Measurements from ENCODE around the gene KAZN. TPM values are rescaled to one million over a fixed set of nuclear protein-coding genes. Genes with fewer than 3 reads are reported as not detected.
A peak's percentile ranks its signal among the peaks of the same experiment; 100 is the strongest.

KAZN gene
- total and polyA plus RNA-seq, 4 donors, result 7.6 to 18.8 (median 11.2) TPM

GRCh38 chr1:15139654-15140350 is 541.3 kb downstream of the KAZN start:
- ATAC-seq (ENCODE audit: insufficient read depth, low FRiP score), result no peak
- WGBS, 2 donors, result 78 to 79% methylated on average over 15 of the region's 15 CpGs
- H3K9me3 ChIP-seq (ENCODE audit: control insufficient read depth in 4 of 4, insufficient read depth in 3 of 4, low read length in 3 of 4), result no peaks in the 10 kb centered on the region
- no peaks in the 10 kb centered on the region for H3K27me3 ChIP-seq (ENCODE audit: control insufficient read depth in 3 of 3, insufficient read depth in 3 of 3, low read length in 2 of 3)
- no peak for TF ChIP-seq CTCF (IDR thresholded peaks at IDR 0.05; ENCODE audit: control extremely low read depth, extremely low read depth)
- no peaks in the 10 kb centered on the region for H3K4me1 ChIP-seq (ENCODE audit: control insufficient read depth in 5 of 5, insufficient read depth in 5 of 5, low read length in 5 of 5)
- no peaks in the 10 kb centered on the region for H3K36me3 ChIP-seq (ENCODE audit: control insufficient read depth in 4 of 4, insufficient read depth in 4 of 4, low read length in 4 of 4)
- H3K9ac ChIP-seq (ENCODE audit: insufficient read depth in 1 of 2, low read length in 2 of 2), result no peak overlapping the region
- peak in 2 of 3 donors; percentile 19 to 27 for DNase-seq
- H3K4me3 ChIP-seq, result no peak overlapping the region
- no peak overlapping the region for H3K27ac ChIP-seq (ENCODE audit: low read depth in 1 of 2, low read length in 1 of 2)

GRCh38 chr1:15141935-15142539 is 543.6 kb downstream of the KAZN start:
- H3K36me3 ChIP-seq (ENCODE audit: control insufficient read depth in 4 of 4, insufficient read depth in 4 of 4, low read length in 4 of 4), result no peaks in the 10 kb centered on the region
- H3K27ac ChIP-seq (ENCODE audit: low read depth in 1 of 2, low read length in 1 of 2), result no peak overlapping the region
- H3K4me3 ChIP-seq, result no peak overlapping the region
- H3K9ac ChIP-seq (ENCODE audit: insufficient read depth in 1 of 2, low read length in 2 of 2), result no peak overlapping the region
- no peaks in the 10 kb centered on the region for H3K4me1 ChIP-seq (ENCODE audit: control insufficient read depth in 5 of 5, insufficient read depth in 5 of 5, low read length in 5 of 5)
- ATAC-seq (ENCODE audit: insufficient read depth, low FRiP score), result no peak
- H3K9me3 ChIP-seq (ENCODE audit: control insufficient read depth in 4 of 4, insufficient read depth in 3 of 4, low read length in 3 of 4), result no peaks in the 10 kb centered on the region
- no peak for TF ChIP-seq CTCF (IDR thresholded peaks at IDR 0.05; ENCODE audit: control extremely low read depth, extremely low read depth)
- 13 to 30% methylated on average over 6 of the region's 6 CpGs for WGBS, 2 donors
- H3K27me3 ChIP-seq (ENCODE audit: control insufficient read depth in 3 of 3, insufficient read depth in 3 of 3, low read length in 2 of 3), result no peaks in the 10 kb centered on the region
- DNase-seq, result peak; percentile 35 to 49 (median 42)

GRCh38 chr1:15145327-15145726 is 546.8 kb downstream of the KAZN start:
- Histone ChIP-seq H3K4me1 (ENCODE audit: control insufficient read depth in 5 of 5, insufficient read depth in 5 of 5, low read length in 5 of 5) (no peaks in the 10 kb centered on the region), H3K4me3 (no peak overlapping the region), H3K27ac (ENCODE audit: low read depth in 1 of 2, low read length in 1 of 2) (no peak overlapping the region), H3K27me3 (ENCODE audit: control insufficient read depth in 3 of 3, insufficient read depth in 3 of 3, low read length in 2 of 3) (no peaks in the 10 kb centered on the region), H3K36me3 (ENCODE audit: control insufficient read depth in 4 of 4, insufficient read depth in 4 of 4, low read length in 4 of 4) (no peaks in the 10 kb centered on the region), H3K9me3 (ENCODE audit: control insufficient read depth in 4 of 4, insufficient read depth in 3 of 4, low read length in 3 of 4) (no peaks in the 10 kb centered on the region), H3K9ac (ENCODE audit: insufficient read depth in 1 of 2, low read length in 2 of 2) (no peak overlapping the region)
- DNase-seq (no peak), ATAC-seq (ENCODE audit: insufficient read depth, low FRiP score) (no peak)
- no peak for TF ChIP-seq CTCF (IDR thresholded peaks at IDR 0.05; ENCODE audit: control extremely low read depth, extremely low read depth)
- 61 to 74% methylated on average over 2 of the region's 2 CpGs for WGBS, 2 donors

All from lung (tissue), 12 donors.